Neural progenitor cell (in vitro differentiated cells): Measurements from ENCODE around the gene DENND4A. TPM values are rescaled to one million over a fixed set of nuclear protein-coding genes. Genes with fewer than 3 reads are reported as not detected.

Source experiments
- DNase-seq: peaks from one replicate; pipeline ENCODE4 v3.0.0-alpha.2; 2016; ENCODE audit warnings: low spot score
- H2AFZ ChIP-seq: fragments of 200-600 bp; sonication (generic); replicated peaks from 2 replicates; pipeline ENCODE4 v1.6.1; 2016; ENCODE audit warnings: antibody characterized with exemption
- H3F3A ChIP-seq: fragments of 200-600 bp; sonication (generic); 2 replicates; pipeline ENCODE4 v1.6.1; 2016; ENCODE audit warnings: antibody characterized with exemption, low read depth
- H3K27ac ChIP-seq: fragments of 200-600 bp; sonication (generic); 2 replicates; pipeline ENCODE4 v1.5.1; 2016; ENCODE audit warnings: mild to moderate bottlenecking
- H3K27me3 ChIP-seq: fragments of 200-600 bp; sonication (generic); 2 replicates; pipeline ENCODE4 v1.6.1; 2016; ENCODE audit warnings: mild to moderate bottlenecking, moderate library complexity
- H3K36me3 ChIP-seq: fragments of 200-600 bp; sonication (generic); 2 replicates; pipeline ENCODE4 v1.5.1; 2016
- H3K4me1 ChIP-seq: fragments of 200-600 bp; sonication (generic); 2 replicates; pipeline ENCODE4 v1.6.1; 2016; ENCODE audit warnings: mixed run types
- H3K4me2 ChIP-seq: fragments of 200-600 bp; sonication (generic); 2 replicates; pipeline ENCODE4 v1.6.1; 2016
- H3K4me3 ChIP-seq: fragments of 200-600 bp; sonication (generic); 2 replicates; pipeline ENCODE4 v1.5.1; 2016
- H3K79me2 ChIP-seq: fragments of 200-600 bp; sonication (generic); 2 replicates; pipeline ENCODE4 v1.6.1; 2016; ENCODE audit warnings: low read depth
- H3K9ac ChIP-seq: fragments of 200-600 bp; sonication (generic); 2 replicates; pipeline ENCODE4 v1.6.1; 2016
- H3K9me3 ChIP-seq: fragments of 200-600 bp; sonication (generic); 2 replicates; pipeline ENCODE4 v1.5.1; 2016; ENCODE audit warnings: low read depth
- H4K20me1 ChIP-seq: fragments of 200-600 bp; sonication (generic); 2 replicates; pipeline ENCODE4 v1.6.1; 2016; ENCODE audit warnings: low read depth
- H3K27ac Mint-ChIP-seq: 3 replicates; pipeline ENCODE4 v1.8.0; 2021; ENCODE audit warnings: mixed read lengths
- H3K27me3 Mint-ChIP-seq: 2 replicates; pipeline ENCODE4 v1.8.0; 2022; ENCODE audit warnings: low read depth, mild to moderate bottlenecking, inconsistent platforms, moderate library complexity, mixed read lengths; ENCODE audit not compliant: insufficient read depth
- H3K36me3 Mint-ChIP-seq: 3 replicates; pipeline ENCODE4 v1.8.0; 2021; ENCODE audit warnings: mixed read lengths
- H3K4me1 Mint-ChIP-seq: 3 replicates; pipeline ENCODE4 v1.8.0; 2021; ENCODE audit warnings: mixed read lengths
- H3K4me3 Mint-ChIP-seq: 3 replicates; pipeline ENCODE4 v1.8.0; 2021; ENCODE audit warnings: mild to moderate bottlenecking, moderate library complexity, mixed read lengths
- H3K9me3 Mint-ChIP-seq: 3 replicates; pipeline ENCODE4 v1.8.0; 2020; ENCODE audit warnings: mixed read lengths
- EZH2 ChIP-seq: fragments of 200-600 bp; sonication (generic); IDR thresholded peaks from 2 replicates; pipeline ENCODE4 v1.6.1; 2017; ENCODE audit warnings: antibody characterized with exemption, mild to moderate bottlenecking, moderate library complexity
- EZH2phosphoT487 ChIP-seq: fragments of 200-600 bp; sonication (generic); IDR thresholded peaks from 2 replicates; pipeline ENCODE4 v1.6.1; 2017; ENCODE audit warnings: antibody characterized with exemption
- total RNA-seq: library from RNA; depleted of rRNA; stranded (reverse); fragments of >200 nt; gene quantifications from 2 replicates; pipeline ENCODE4 v1.2.3, GENCODE V29; 2015; ENCODE audit warnings: low replicate concordance
- TF ChIP-seq, protein P1 (sequence below): fragments of 200-600 bp; sonication (generic); IDR thresholded peaks from 2 replicates; pipeline ENCODE4 v1.5.1; 2017; ENCODE audit warnings: antibody characterized with exemption, mild to moderate bottlenecking

DENND4A gene
- total RNA-seq, 1 donor from 2014 or later: 4.8 TPM

DNA sequence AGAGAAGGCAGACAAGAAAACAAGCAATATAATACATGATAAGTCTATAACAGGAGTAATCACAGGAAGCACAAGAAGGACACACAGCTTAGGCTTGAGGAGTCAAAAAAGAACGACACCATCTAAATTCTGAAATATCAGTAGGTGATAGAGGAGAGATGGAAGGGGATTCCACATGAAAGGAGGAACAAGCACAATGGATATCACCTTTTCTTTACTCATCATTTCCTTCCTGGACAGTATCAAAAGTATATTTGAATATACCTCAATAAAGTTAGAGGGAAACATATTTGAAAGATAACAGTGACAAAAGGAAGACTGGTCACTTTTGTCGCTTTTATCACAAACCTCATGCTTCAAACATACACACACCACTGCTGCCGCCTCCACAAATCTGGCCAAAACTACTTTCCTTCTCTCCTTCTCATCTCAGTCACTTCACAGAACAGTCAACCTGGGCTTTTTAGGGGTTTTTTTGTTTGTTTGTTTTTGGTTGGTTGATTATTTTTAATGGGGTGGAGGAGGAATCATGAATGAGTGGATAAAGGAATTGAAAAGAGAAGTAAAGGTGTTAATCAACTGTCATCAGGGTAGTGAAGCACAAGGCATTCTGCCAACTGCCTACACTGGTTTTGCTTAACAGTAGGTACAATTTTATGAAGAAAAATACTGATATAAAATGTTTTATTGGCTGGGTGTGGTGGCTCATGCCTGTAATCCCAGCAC lies 18.5 kb downstream of the DENND4A start:
- Histone ChIP-seq H3K9me3 (no peaks in the 10 kb centered on the region), H3K4me1 (no peaks in the 10 kb centered on the region), H3K27ac (no peak overlapping the region), H3K36me3 (no peaks in the 10 kb centered on the region), H2AFZ (no peak overlapping the region), H3F3A (no peaks in the 10 kb centered on the region), H4K20me1 (no peaks in the 10 kb centered on the region), H3K9ac (no peak overlapping the region), H3K79me2 (no peaks in the 10 kb centered on the region), H3K4me3 (no peak overlapping the region), H3K4me2 (no peak overlapping the region), H3K27me3 (no peaks in the 10 kb centered on the region)
- Mint-ChIP-seq H3K4me3 (no peak overlapping the region), H3K9me3 (no peaks in the 10 kb centered on the region), H3K27me3 (no peaks in the 10 kb centered on the region), H3K36me3 (no peaks in the 10 kb centered on the region), H3K4me1 (no peaks in the 10 kb centered on the region), H3K27ac (peak overlapping the region; percentile 46)
- no peak for DNase-seq
- TF ChIP-seq EZH2phosphoT487 (no peak), EZH2 (no peak)
- TF ChIP-seq, protein P1, sequence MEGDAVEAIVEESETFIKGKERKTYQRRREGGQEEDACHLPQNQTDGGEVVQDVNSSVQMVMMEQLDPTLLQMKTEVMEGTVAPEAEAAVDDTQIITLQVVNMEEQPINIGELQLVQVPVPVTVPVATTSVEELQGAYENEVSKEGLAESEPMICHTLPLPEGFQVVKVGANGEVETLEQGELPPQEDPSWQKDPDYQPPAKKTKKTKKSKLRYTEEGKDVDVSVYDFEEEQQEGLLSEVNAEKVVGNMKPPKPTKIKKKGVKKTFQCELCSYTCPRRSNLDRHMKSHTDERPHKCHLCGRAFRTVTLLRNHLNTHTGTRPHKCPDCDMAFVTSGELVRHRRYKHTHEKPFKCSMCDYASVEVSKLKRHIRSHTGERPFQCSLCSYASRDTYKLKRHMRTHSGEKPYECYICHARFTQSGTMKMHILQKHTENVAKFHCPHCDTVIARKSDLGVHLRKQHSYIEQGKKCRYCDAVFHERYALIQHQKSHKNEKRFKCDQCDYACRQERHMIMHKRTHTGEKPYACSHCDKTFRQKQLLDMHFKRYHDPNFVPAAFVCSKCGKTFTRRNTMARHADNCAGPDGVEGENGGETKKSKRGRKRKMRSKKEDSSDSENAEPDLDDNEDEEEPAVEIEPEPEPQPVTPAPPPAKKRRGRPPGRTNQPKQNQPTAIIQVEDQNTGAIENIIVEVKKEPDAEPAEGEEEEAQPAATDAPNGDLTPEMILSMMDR: no peak

DNA sequence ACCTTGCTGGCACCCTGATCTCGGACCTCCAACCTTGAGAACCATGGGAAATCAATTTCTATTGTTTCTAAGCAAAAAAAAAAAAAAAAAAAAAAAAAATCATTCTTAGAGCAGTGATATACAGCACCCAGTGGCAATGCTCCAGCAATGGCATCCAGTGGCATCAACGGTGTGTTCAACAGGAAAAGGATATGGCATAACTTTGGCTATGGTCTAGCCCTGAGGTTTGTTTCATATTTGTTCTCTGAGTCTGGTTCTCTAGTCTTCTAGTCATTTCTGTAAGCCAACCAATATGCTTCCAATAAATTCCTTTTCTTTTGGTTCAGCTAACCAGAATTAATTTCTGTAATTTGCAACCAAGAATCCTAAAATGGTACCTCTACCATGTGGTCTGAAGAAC lies 19.2 kb downstream of the DENND4A start:
- Histone ChIP-seq H3K27ac (no peak overlapping the region), H3K4me3 (no peak overlapping the region), H3K27me3 (no peaks in the 10 kb centered on the region), H3K9me3 (no peaks in the 10 kb centered on the region), H3K4me1 (no peaks in the 10 kb centered on the region), H2AFZ (no peak overlapping the region), H3F3A (no peaks in the 10 kb centered on the region), H4K20me1 (no peaks in the 10 kb centered on the region), H3K36me3 (no peaks in the 10 kb centered on the region), H3K79me2 (no peaks in the 10 kb centered on the region), H3K4me2 (no peak overlapping the region), H3K9ac (no peak overlapping the region)
- no peaks in the 10 kb centered on the region for H3K4me1 Mint-ChIP-seq
- H3K4me3 Mint-ChIP-seq: no peak overlapping the region
- H3K36me3 Mint-ChIP-seq: no peaks in the 10 kb centered on the region
- no peak overlapping the region for H3K27ac Mint-ChIP-seq
- no peaks in the 10 kb centered on the region for H3K27me3 Mint-ChIP-seq
- TF ChIP-seq EZH2: no peak
- TF ChIP-seq, protein P1: no peak
- TF ChIP-seq EZH2phosphoT487: no peak
- H3K9me3 Mint-ChIP-seq: no peaks in the 10 kb centered on the region
- DNase-seq: no peak

DNA sequence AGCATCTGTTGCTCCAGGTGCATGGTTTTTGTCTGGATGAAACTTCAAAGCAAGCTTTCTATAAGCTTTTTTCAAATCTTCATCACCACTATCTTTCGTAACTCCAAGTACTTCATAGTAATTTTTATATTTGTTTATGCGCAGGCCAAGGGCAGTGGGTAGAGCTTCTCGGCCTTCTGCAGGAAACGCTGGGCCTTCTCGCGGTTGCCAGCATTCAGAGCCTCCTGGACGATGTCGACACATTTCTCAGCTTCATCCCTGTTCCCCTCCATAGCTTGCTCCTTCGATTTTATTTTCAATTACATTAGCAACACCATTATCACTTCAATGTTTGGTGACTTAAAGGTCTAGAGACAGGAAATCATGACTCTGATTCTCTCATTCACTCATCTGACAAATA lies 20.2 kb downstream of the DENND4A start:
- no peak for TF ChIP-seq EZH2phosphoT487
- TF ChIP-seq EZH2: no peak
- TF ChIP-seq, protein P1: no peak

More for the DNA sequence above, 20.2 kb downstream of the DENND4A start:
- no peaks in the 10 kb centered on the region for H3K79me2 ChIP-seq
- Mint-ChIP-seq H3K4me3 (no peak overlapping the region), H3K4me1 (no peaks in the 10 kb centered on the region), H3K9me3 (no peaks in the 10 kb centered on the region), H3K36me3 (no peaks in the 10 kb centered on the region), H3K27ac (no peak overlapping the region), H3K27me3 (no peaks in the 10 kb centered on the region)
- H3K27me3 ChIP-seq: no peaks in the 10 kb centered on the region
- H3K9me3 ChIP-seq: no peaks in the 10 kb centered on the region
- no peaks in the 10 kb centered on the region for H4K20me1 ChIP-seq
- no peaks in the 10 kb centered on the region for H3K4me1 ChIP-seq
- no peak overlapping the region for H3K4me2 ChIP-seq
- H3K27ac ChIP-seq: no peak overlapping the region
- H2AFZ ChIP-seq: no peak overlapping the region
- DNase-seq: no peak
- no peaks in the 10 kb centered on the region for H3F3A ChIP-seq
- no peaks in the 10 kb centered on the region for H3K36me3 ChIP-seq
- H3K9ac ChIP-seq: no peak overlapping the region
- H3K4me3 ChIP-seq: no peak overlapping the region
